ENCODE measurements around the gene AUTS2.

Gene AUTS2

GRCh38 chr7:70659263-70659662, 1061.0 kb downstream of the AUTS2 start:
- no peak overlapping the region for H3K4me3 ChIP-seq (ENCODE audit: low read depth, low read length)
- no peak overlapping the region for H3K27ac ChIP-seq
- no peaks in the 10 kb centered on the region for H3K27me3 ChIP-seq (ENCODE audit: insufficient read depth, low read depth, severe bottlenecking)
- TF ChIP-seq, protein P1, sequence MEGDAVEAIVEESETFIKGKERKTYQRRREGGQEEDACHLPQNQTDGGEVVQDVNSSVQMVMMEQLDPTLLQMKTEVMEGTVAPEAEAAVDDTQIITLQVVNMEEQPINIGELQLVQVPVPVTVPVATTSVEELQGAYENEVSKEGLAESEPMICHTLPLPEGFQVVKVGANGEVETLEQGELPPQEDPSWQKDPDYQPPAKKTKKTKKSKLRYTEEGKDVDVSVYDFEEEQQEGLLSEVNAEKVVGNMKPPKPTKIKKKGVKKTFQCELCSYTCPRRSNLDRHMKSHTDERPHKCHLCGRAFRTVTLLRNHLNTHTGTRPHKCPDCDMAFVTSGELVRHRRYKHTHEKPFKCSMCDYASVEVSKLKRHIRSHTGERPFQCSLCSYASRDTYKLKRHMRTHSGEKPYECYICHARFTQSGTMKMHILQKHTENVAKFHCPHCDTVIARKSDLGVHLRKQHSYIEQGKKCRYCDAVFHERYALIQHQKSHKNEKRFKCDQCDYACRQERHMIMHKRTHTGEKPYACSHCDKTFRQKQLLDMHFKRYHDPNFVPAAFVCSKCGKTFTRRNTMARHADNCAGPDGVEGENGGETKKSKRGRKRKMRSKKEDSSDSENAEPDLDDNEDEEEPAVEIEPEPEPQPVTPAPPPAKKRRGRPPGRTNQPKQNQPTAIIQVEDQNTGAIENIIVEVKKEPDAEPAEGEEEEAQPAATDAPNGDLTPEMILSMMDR (IDR thresholded peaks at IDR 0.05; ENCODE audit: low read depth, low read length): no peak
- no peak for DNase-seq
- H3K36me3 ChIP-seq: no peaks in the 10 kb centered on the region
- H3K9me3 ChIP-seq (ENCODE audit: severe bottlenecking): no peaks in the 10 kb centered on the region

DNA sequence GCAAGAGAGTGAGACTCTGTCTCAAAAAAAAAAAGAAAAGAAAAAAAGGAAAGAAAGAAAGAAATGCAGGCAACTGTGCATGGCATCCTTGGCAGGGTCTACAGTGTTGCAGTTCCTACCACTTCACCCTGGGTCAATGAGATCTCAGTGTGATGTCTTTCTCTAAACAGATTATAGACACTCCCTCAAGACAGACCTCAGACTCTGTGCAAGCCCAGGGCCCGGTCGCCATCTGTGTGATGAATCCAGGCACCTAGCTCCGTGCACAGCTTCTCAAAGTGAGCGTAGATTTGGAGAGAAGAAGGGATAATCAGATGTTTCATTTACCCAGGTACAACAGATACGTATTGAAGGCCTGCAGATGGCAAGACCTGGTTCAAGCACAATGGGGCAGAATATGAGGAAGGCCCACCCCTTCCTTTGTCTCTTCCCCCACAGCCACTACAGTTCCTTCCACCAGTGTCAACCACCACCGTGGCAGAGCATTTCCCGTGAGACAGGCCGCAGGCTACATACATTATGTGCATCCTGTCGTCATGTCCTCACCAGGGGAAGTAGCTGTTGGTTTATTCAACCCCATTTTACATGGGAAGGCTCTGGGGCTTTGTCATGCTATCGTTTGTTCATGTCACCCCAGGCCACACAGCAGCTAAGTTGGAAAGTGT, 1062.0 kb downstream of the AUTS2 start:
- Histone ChIP-seq H3K9me3 (ENCODE audit: severe bottlenecking) (no peaks in the 10 kb centered on the region), H3K27me3 (ENCODE audit: insufficient read depth, low read depth, severe bottlenecking) (no peaks in the 10 kb centered on the region), H3K4me3 (ENCODE audit: low read depth, low read length) (no peak overlapping the region), H3K36me3 (no peaks in the 10 kb centered on the region), H3K27ac (no peak overlapping the region)
- DNase-seq: no peak
- TF ChIP-seq, protein P1 (IDR thresholded peaks at IDR 0.05; ENCODE audit: low read depth, low read length): no peak

DNA sequence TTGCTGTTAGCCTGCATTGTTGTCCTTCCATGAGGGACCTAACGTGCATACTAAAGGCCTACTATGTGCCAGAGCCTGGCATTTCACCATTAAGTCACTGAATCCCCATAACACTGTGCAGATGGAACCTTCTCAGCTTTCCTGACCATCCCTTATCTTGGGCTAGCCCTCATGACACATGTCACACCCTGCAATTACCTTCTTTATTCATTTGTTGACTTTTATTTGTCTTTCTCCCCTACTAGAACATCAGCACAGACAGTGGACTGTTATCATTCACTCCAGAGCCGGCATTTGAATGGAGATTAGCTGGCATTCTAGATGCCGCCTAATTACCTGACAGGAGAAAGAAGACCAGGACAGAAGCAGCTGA, 1062.5 kb downstream of the AUTS2 start:
- H3K9me3 ChIP-seq (ENCODE audit: severe bottlenecking): no peaks in the 10 kb centered on the region
- no peak overlapping the region for H3K27ac ChIP-seq
- no peaks in the 10 kb centered on the region for H3K27me3 ChIP-seq (ENCODE audit: insufficient read depth, low read depth, severe bottlenecking)
- H3K36me3 ChIP-seq: no peaks in the 10 kb centered on the region
- no peak overlapping the region for H3K4me3 ChIP-seq (ENCODE audit: low read depth, low read length)
- TF ChIP-seq, protein P1 (IDR thresholded peaks at IDR 0.05; ENCODE audit: low read depth, low read length): no peak
- DNase-seq: no peak

DNA sequence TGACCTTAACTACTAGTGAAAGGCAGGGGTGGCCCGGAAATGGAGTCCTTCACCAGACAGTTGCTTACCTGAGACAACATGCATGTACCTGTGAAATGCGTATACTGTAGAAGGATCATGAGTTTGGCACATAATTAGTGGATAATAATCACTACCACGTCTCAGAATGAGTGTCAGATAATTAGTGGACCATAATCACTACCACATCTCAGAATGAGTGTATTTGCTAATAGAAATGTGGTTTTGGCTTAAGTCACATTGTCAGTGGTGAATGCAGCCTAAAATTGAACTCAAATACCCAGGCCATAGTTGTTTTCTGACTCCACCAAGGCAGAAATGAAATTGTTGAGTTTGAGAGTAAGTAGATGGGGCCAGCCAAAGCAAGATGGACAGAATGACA, 1065.4 kb downstream of the AUTS2 start:
- H3K9me3 ChIP-seq (ENCODE audit: severe bottlenecking): no peaks in the 10 kb centered on the region
- H3K4me3 ChIP-seq (ENCODE audit: low read depth, low read length): no peak overlapping the region
- TF ChIP-seq, protein P1 (IDR thresholded peaks at IDR 0.05; ENCODE audit: low read depth, low read length): no peak
- H3K36me3 ChIP-seq: no peaks in the 10 kb centered on the region
- DNase-seq: no peak
- no peaks in the 10 kb centered on the region for H3K27me3 ChIP-seq (ENCODE audit: insufficient read depth, low read depth, severe bottlenecking)
- no peak overlapping the region for H3K27ac ChIP-seq

DNA sequence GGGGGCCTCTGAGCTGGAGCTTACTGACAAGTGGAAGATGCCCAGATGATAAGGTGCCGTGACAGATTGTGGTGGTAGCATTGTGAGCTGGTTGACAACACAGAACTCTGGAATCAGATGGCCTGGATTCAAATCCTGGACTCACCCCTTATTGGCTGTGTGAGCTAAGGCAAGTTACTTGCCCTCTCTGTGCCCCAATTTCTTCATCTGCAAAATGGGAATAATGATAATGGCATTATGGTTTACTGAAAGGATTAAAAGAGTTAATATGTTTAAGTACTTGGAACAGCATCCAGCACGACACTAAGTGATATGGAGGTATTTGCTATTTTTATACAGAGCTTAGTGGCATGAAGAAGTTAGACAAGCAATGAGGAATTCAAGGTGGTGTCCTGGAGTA, 1067.7 kb downstream of the AUTS2 start:
- Histone ChIP-seq H3K36me3 (no peaks in the 10 kb centered on the region), H3K27ac (no peak overlapping the region), H3K27me3 (ENCODE audit: insufficient read depth, low read depth, severe bottlenecking) (no peaks in the 10 kb centered on the region), H3K9me3 (ENCODE audit: severe bottlenecking) (no peaks in the 10 kb centered on the region), H3K4me3 (ENCODE audit: low read depth, low read length) (no peak overlapping the region)
- TF ChIP-seq, protein P1 (IDR thresholded peaks at IDR 0.05; ENCODE audit: low read depth, low read length): no peak
- DNase-seq: no peak

DNA sequence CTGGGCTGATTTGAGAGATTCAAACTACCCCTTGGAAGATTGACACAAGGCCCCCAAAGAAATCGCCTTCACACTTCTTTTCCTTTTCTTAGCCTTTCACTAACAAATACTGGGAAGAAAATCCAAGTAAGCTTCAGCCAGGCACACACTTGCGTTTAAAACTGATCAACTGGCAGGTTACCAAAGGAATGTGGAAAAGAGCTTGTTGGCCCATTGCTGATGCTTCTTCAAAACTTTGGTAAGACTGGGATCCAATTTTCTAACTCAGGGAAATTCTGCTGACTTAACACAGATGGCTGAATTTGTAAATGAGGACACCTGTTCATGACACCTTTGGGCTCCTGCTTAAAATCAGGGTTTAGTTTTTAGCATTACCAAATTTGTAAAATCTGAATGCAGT, 1069.1 kb downstream of the AUTS2 start:
- Histone ChIP-seq H3K4me3 (ENCODE audit: low read depth, low read length) (no peak overlapping the region), H3K27ac (no peak overlapping the region), H3K27me3 (ENCODE audit: insufficient read depth, low read depth, severe bottlenecking) (no peaks in the 10 kb centered on the region), H3K36me3 (no peaks in the 10 kb centered on the region), H3K9me3 (ENCODE audit: severe bottlenecking) (no peaks in the 10 kb centered on the region)
- DNase-seq: no peak
- TF ChIP-seq, protein P1 (IDR thresholded peaks at IDR 0.05; ENCODE audit: low read depth, low read length): no peak
